B cell (primary cell): ENCODE measurements around the gene BACH2. TPM values are rescaled to one million over a fixed set of nuclear protein-coding genes. Genes with fewer than 3 reads are reported as not detected.

Source experiments
- ATAC-seq: fragments of 200-7000 bp; cut with Tn5 transposase; one replicate; pipeline ENCODE4 v1.10.0; 2021; ENCODE audit warnings: low read depth, mild to moderate bottlenecking, moderate number of reproducible peaks, moderate library complexity
- CTCF ChIA-PET: fragments of 350-600 bp; sonication (Branson Sonifier 250); formaldehyde crosslinking; loops from one replicate; lab custom pipeline; 2021; ENCODE audit warnings: antibody characterized with exemption, inconsistent platforms; lab: Charles Lee
- POLR2A ChIA-PET: fragments of 350-600 bp; sonication (Branson Sonifier 250); formaldehyde crosslinking; loops from one replicate; lab custom pipeline; 2021; ENCODE audit warnings: antibody characterized with exemption; lab: Charles Lee
- DNase-seq: peaks from one replicate; pipeline ENCODE4 v3.0.0; 2013
- H2AFZ ChIP-seq: 2 replicates; pipeline ENCODE4 v1.6.1; 2012; ENCODE audit warnings: mild to moderate bottlenecking, low read depth, low read length; ENCODE audit not compliant: insufficient read depth, poor library complexity, severe bottlenecking
- H3K27ac ChIP-seq, 2 donors: 1 replicate in 1 of 2; 2 replicates in 1 of 2; pipeline ENCODE4 v1.5.1; 2012 to 2013; ENCODE audit warnings: low read length in 2 of 2, mild to moderate bottlenecking in 2 of 2, moderate library complexity in 1 of 2
- H3K27me3 ChIP-seq, 4 experiments: fragments of 200-600 bp in 1 of 4; sonication (generic) in 1 of 4; replicated peaks in 1 of 4; 1 replicate in 2 of 4; 2 replicates in 2 of 4; pipeline versions ENCODE4 v1.6.1 to v1.7.0; 2013 to 2016; ENCODE audit warnings: low read length in 3 of 4, mild to moderate bottlenecking in 2 of 4, mixed read lengths in 1 of 4, moderate library complexity in 1 of 4; ENCODE audit not compliant: insufficient read depth in 4 of 4, control insufficient read depth in 3 of 4; ENCODE audit errors: control extremely low read depth in 1 of 4
- H3K36me3 ChIP-seq, 2 experiments: replicated peaks in 1 of 2; 1 replicate in 1 of 2; 2 replicates in 1 of 2; pipeline versions ENCODE4 v1.6.1 to v1.7.1; 2013; ENCODE audit warnings: low read length in 1 of 2; ENCODE audit not compliant: insufficient read depth in 2 of 2, control insufficient read depth in 1 of 2; ENCODE audit errors: control extremely low read depth in 1 of 2, extremely low read depth in 1 of 2
- H3K4me1 ChIP-seq, 2 donors: fragments of 200-600 bp in 1 of 2; sonication (generic) in 1 of 2; 1 replicate in 1 of 2; 2 replicates in 1 of 2; pipeline versions ENCODE4 v1.5.1 to v1.6.1; 2013 to 2017; ENCODE audit warnings: low read length in 2 of 2; ENCODE audit not compliant: control insufficient read depth in 2 of 2, insufficient read depth in 2 of 2
- H3K4me2 ChIP-seq: replicated peaks from 2 replicates; pipeline ENCODE3; 2012; ENCODE audit warnings: mild to moderate bottlenecking, low read depth, low read length; ENCODE audit not compliant: poor library complexity, severe bottlenecking
- H3K4me3 ChIP-seq, 5 experiments: fragments of 200-600 bp in 1 of 5; sonication (generic) in 1 of 5; 1 replicate in 3 of 5; 2 replicates in 2 of 5; pipeline versions ENCODE4 v1.5.1 to v1.7.0; 2011 to 2016; ENCODE audit warnings: low read length in 4 of 5, mild to moderate bottlenecking in 4 of 5, low read depth in 2 of 5, control low read depth in 1 of 5, moderate library complexity in 1 of 5; ENCODE audit not compliant: insufficient read depth in 1 of 5; ENCODE audit errors: control extremely low read depth in 1 of 5, extremely low read depth in 1 of 5
- H3K79me2 ChIP-seq: fragments of 200-600 bp; sonication (generic); one replicate; pipeline ENCODE4 v1.6.0; 2016; ENCODE audit warnings: low read length; ENCODE audit not compliant: control insufficient read depth, insufficient read depth
- H3K9ac ChIP-seq: fragments of 200-600 bp; sonication (generic); 2 replicates; pipeline ENCODE4 v1.6.1; 2017; ENCODE audit warnings: mild to moderate bottlenecking, low read length, moderate library complexity
- H3K9me3 ChIP-seq, 3 donors: one replicate each; pipeline versions ENCODE4 v1.6.1 to v1.7.1; 2013; ENCODE audit warnings: low read length in 2 of 3; ENCODE audit not compliant: control insufficient read depth in 2 of 3, insufficient read depth in 1 of 3; ENCODE audit errors: control extremely low read depth in 1 of 3
- H4K20me1 ChIP-seq: 2 replicates; pipeline ENCODE4 v1.6.0; 2012; ENCODE audit warnings: mild to moderate bottlenecking, low read length; ENCODE audit not compliant: insufficient read depth, control insufficient read depth, poor library complexity, severe bottlenecking
- H3K27ac Mint-ChIP-seq: one replicate; pipeline ENCODE4 v1.8.0; 2021; ENCODE audit warnings: mixed read lengths
- H3K27me3 Mint-ChIP-seq: one replicate; pipeline ENCODE4 v1.8.0; 2021; ENCODE audit warnings: mixed read lengths
- H3K4me1 Mint-ChIP-seq: one replicate; pipeline ENCODE4 v1.8.0; 2021; ENCODE audit warnings: mixed read lengths
- H3K4me3 Mint-ChIP-seq: one replicate; pipeline ENCODE4 v1.8.0; 2021; ENCODE audit warnings: mixed read lengths
- H3K9me3 Mint-ChIP-seq: one replicate; pipeline ENCODE4 v1.8.0; 2022; ENCODE audit warnings: mixed read lengths; ENCODE audit not compliant: insufficient read depth
- EZH2 ChIP-seq: IDR thresholded peaks from 2 replicates; pipeline ENCODE4 v1.6.1; 2012; ENCODE audit warnings: borderline replicate concordance, low read depth, mild to moderate bottlenecking, moderate library complexity, low read length; ENCODE audit not compliant: insufficient read depth, poor library complexity, severe bottlenecking
- WGBS: methylation state at CpG from one replicate; pipeline ENCODE4 v1.1.5; 2013; ENCODE audit warnings: missing lambda C conversion rate; ENCODE audit not compliant: insufficient coverage; 5-methylcytosine and 5-hydroxymethylcytosine counted together
- intact Hi-C: fragments of 100-400 bp; cut with micrococcal nuclease; formaldehyde crosslinking; loops from one replicate; pipeline ENCODE4 v1.10.0; 2022
- polyA plus RNA-seq: library from polyadenylated mRNA; depleted of rRNA; stranded (reverse); fragments of >200 nt; gene quantifications from 2 replicates; pipeline ENCODE4 v1.2.3, GENCODE V29; 2012
- total RNA-seq, 2 donors: library from RNA; stranded (reverse); fragments of 120-200 nt in 1 of 2; gene quantifications; 1 replicate in 1 of 2; 2 replicates in 1 of 2; pipeline versions ENCODE4 v1.2.3 to v1.2.4, GENCODE V29; 2013 to 2022
- TF ChIP-seq, protein P1 (sequence below): fragments of 200-600 bp; IDR thresholded peaks from one replicate; pipeline ENCODE4 v1.8.0; 2022; ENCODE audit warnings: antibody characterized with exemption, mild to moderate bottlenecking

The BACH2 gene
- total and polyA plus RNA-seq, 2 donors (not counting 1 experiment from before 2014, with no cell fraction given) = 41.1 to 235 TPM

DNA sequence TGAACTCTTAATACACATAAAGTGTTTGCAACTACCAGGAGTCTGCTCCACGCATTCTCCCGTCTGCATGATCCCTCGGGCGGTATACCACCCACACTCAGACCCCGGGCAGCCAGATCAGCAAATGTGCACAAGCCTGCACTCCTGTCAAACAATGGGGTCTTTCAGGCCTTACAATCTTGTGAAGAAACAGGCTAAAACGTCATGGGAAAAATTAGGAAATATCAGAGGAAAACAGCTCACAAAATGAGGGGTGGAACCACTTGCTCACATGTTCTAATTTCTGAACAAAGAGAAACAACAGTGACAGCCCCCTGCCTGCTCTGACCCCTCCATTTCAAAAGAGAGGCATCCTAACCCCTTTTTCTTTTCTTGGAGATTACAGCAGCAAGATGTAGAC, 69.4 kb downstream of the BACH2 start:
- Histone ChIP-seq H3K4me1 (peaks cover 8 to 12% of the 10 kb centered on the region in 2 donors), H4K20me1 (peaks cover 69% of the 10 kb centered on the region), H3K9me3 (peaks cover 1 to 11% (median 11%) of the 10 kb centered on the region in 3 donors), H3K9ac (no peak overlapping the region), H3K27me3 (no peaks in the 10 kb centered on the region), H3K79me2 (peaks cover 99% of the 10 kb centered on the region), H3K4me2 (no peak overlapping the region), H3K36me3 (peaks cover 0 to 42% of the 10 kb centered on the region in 2 experiments), H3K27ac (peak overlapping the region in 1 of 2 donors; percentile 35), H2AFZ (no peak overlapping the region), H3K4me3 (no peak overlapping the region)
- Mint-ChIP-seq H3K9me3 (peaks cover 7% of the 10 kb centered on the region), H3K4me1 (peaks cover 55% of the 10 kb centered on the region), H3K27ac (peak overlapping the region; percentile 22), H3K4me3 (no peak overlapping the region), H3K27me3 (no peaks in the 10 kb centered on the region)
- WGBS = 90% methylated on average over 6 of the region's 6 CpGs
- ChIA-PET CTCF (interaction anchor here (1.0 to 1.1 kb wide), 2 partner anchors 10 to 166 kb away, joined by 3 to 4 read pairs; no protein-coding TSS in a partner anchor), POLR2A (no interaction called here)
- ATAC-seq = no peak
- intact Hi-C loops = no loop called here
- no peak for DNase-seq
- TF ChIP-seq EZH2 = no peak
- TF ChIP-seq, protein P1, sequence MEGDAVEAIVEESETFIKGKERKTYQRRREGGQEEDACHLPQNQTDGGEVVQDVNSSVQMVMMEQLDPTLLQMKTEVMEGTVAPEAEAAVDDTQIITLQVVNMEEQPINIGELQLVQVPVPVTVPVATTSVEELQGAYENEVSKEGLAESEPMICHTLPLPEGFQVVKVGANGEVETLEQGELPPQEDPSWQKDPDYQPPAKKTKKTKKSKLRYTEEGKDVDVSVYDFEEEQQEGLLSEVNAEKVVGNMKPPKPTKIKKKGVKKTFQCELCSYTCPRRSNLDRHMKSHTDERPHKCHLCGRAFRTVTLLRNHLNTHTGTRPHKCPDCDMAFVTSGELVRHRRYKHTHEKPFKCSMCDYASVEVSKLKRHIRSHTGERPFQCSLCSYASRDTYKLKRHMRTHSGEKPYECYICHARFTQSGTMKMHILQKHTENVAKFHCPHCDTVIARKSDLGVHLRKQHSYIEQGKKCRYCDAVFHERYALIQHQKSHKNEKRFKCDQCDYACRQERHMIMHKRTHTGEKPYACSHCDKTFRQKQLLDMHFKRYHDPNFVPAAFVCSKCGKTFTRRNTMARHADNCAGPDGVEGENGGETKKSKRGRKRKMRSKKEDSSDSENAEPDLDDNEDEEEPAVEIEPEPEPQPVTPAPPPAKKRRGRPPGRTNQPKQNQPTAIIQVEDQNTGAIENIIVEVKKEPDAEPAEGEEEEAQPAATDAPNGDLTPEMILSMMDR = no peak

DNA sequence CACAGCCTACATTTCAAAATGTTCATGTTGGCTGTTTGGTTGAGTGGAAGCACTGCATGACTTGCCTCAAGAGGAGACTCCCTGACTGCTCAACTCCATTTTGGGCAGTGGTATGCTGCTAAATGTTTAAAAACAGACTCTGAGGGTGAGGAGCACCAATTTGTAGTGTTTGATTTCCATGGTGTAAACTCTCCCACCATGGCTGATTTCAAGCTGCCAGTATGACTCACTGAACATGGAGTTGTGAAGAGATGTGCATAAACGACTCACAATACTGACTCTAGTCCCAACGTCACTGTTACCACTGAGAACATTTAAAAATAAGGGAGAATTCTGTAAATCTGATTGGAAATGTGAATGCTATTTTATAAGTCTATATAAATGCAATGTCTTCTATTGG, 70.4 kb downstream of the BACH2 start:
- no peaks in the 10 kb centered on the region for H3K27me3 Mint-ChIP-seq
- intact Hi-C loops = no loop called here
- H3K36me3 ChIP-seq = peaks cover 0 to 37% of the 10 kb centered on the region in 2 experiments
- no peak overlapping the region for H3K27ac Mint-ChIP-seq
- H2AFZ ChIP-seq = no peak overlapping the region
- WGBS = no CpG with 5 or more reads among the region's 2 CpGs
- peaks cover 65% of the 10 kb centered on the region for H4K20me1 ChIP-seq
- H3K79me2 ChIP-seq = peaks cover 96% of the 10 kb centered on the region
- H3K9ac ChIP-seq = no peak overlapping the region
- POLR2A ChIA-PET = interaction anchor here (0.7 kb wide), 1 partner anchor 9 kb away, joined by 3 read pairs; no protein-coding TSS in a partner anchor
- no peak for TF ChIP-seq EZH2
- TF ChIP-seq, protein P1 = no peak
- H3K27me3 ChIP-seq = no peaks in the 10 kb centered on the region
- CTCF ChIA-PET = interaction anchor here (1.1 kb wide), 1 partner anchor 167 kb away, joined by 4 read pairs; no protein-coding TSS in a partner anchor
- H3K27ac ChIP-seq = peak overlapping the region in 1 of 2 donors; percentile 41
- peaks cover 56% of the 10 kb centered on the region for H3K4me1 Mint-ChIP-seq
- DNase-seq (no peak), ATAC-seq (no peak)
- H3K4me3 Mint-ChIP-seq = no peak overlapping the region
- peaks cover 7% of the 10 kb centered on the region for H3K9me3 Mint-ChIP-seq
- H3K4me1 ChIP-seq = peaks cover 11 to 15% of the 10 kb centered on the region in 2 donors
- H3K9me3 ChIP-seq = peaks cover 1 to 11% (median 11%) of the 10 kb centered on the region in 3 donors
- H3K4me3 ChIP-seq = no peak overlapping the region
- no peak overlapping the region for H3K4me2 ChIP-seq
